Suppressor macrophage (primary cell): Measurements from ENCODE around the gene MDFIC.

Experiments
- DNase-seq, 4 experiments: peaks; one replicate each; pipeline ENCODE4 v3.0.0-alpha.2; 2020 to 2022

The MDFIC gene

GRCh38 chr7:114953724-114954123, 31.8 kb downstream of the MDFIC start:
- no peak for DNase-seq

- no peak for DNase-seq
Observed at GRCh38 chr7:114956702-114957101, 34.8 kb downstream of the MDFIC start.

GRCh38 chr7:114957444-114957843, 35.5 kb downstream of the MDFIC start:
- peak in 3 of 4 experiments; percentile 12 to 84 (median 78) for DNase-seq

GRCh38 chr7:114959931-114960330, 38.0 kb downstream of the MDFIC start:
- peak in 2 of 4 experiments; percentile 18 to 22 for DNase-seq

- no peak for DNase-seq
Observed at GRCh38 chr7:114962441-114962840, 40.5 kb downstream of the MDFIC start.

- DNase-seq = no peak
Observed at GRCh38 chr7:114966156-114966555, 44.3 kb downstream of the MDFIC start.

- DNase-seq = no peak
Observed at GRCh38 chr7:114969096-114969495, 47.2 kb downstream of the MDFIC start.

GRCh38 chr7:114970308-114970707, 48.4 kb downstream of the MDFIC start:
- DNase-seq = no peak

GRCh38 chr7:114970732-114971131, 48.8 kb downstream of the MDFIC start:
- peak in 3 of 4 experiments; percentile 12 to 36 (median 16) for DNase-seq

- DNase-seq = no peak
Observed at GRCh38 chr7:114972567-114972966, 50.7 kb downstream of the MDFIC start.

GRCh38 chr7:114973147-114973546, 51.3 kb downstream of the MDFIC start:
- no peak for DNase-seq

- DNase-seq = no peak
Observed at GRCh38 chr7:114975401-114975800, 53.5 kb downstream of the MDFIC start.

- DNase-seq = no peak
Observed at GRCh38 chr7:114976666-114977065, 54.8 kb downstream of the MDFIC start.

GRCh38 chr7:114977277-114977676, 55.4 kb downstream of the MDFIC start:
- no peak for DNase-seq

- DNase-seq = no peak
Observed at GRCh38 chr7:114979388-114979787, 57.5 kb downstream of the MDFIC start.

- no peak for DNase-seq
Observed at GRCh38 chr7:114979803-114980507, 58.1 kb downstream of the MDFIC start.

- DNase-seq = peak in 3 of 4 experiments; percentile 3 to 38 (median 25)
Observed at GRCh38 chr7:114981323-114981722, 59.4 kb downstream of the MDFIC start.

GRCh38 chr7:114985116-114985715, 63.3 kb downstream of the MDFIC start:
- no peak for DNase-seq

GRCh38 chr7:114986190-114987180, 64.6 kb downstream of the MDFIC start:
- no peak for DNase-seq

GRCh38 chr7:114988026-114988425, 66.1 kb downstream of the MDFIC start:
- DNase-seq = no peak

- DNase-seq = peak; percentile 20 to 55 (median 45)
Observed at GRCh38 chr7:114988755-114989375, 67.0 kb downstream of the MDFIC start.

GRCh38 chr7:114989531-114989930, 67.6 kb downstream of the MDFIC start:
- no peak for DNase-seq
